HEK293 (cell line): Measurements from ENCODE around the gene SBK2.

Experiments
- ZBTB17 ChIP-seq: fragments of 450-650 bp; formaldehyde crosslinking; IDR thresholded peaks from 2 replicates; pipeline ENCODE4 v1.5.1; 2016; ENCODE audit warnings: missing biosample characterization, missing genetic modification characterization
- ZBTB8A ChIP-seq: fragments of 450-650 bp; formaldehyde crosslinking; IDR thresholded peaks from 2 replicates; pipeline ENCODE4 v1.5.1; 2016; ENCODE audit warnings: missing biosample characterization, missing genetic modification characterization
- ZNF175 ChIP-seq: fragments of 450-650 bp; formaldehyde crosslinking; IDR thresholded peaks from 2 replicates; pipeline ENCODE4 v1.5.1; 2016; ENCODE audit warnings: missing biosample characterization, missing genetic modification characterization
- ZNF274 ChIP-seq, 2 experiments: fragments of 200-500 bp in 1 of 2; fragments of 450-650 bp in 1 of 2; sonication (Bioruptor generic) in 1 of 2; formaldehyde crosslinking in 1 of 2; IDR thresholded peaks; 2 replicates each; pipeline versions ENCODE4 v1.5.1 to v1.6.1; 2014 to 2016; ENCODE audit warnings: borderline replicate concordance in 1 of 2, inconsistent platforms in 1 of 2, low read length in 1 of 2, missing biosample characterization in 1 of 2, missing genetic modification characterization in 1 of 2
- ZNF341 ChIP-seq: fragments of 450-650 bp; formaldehyde crosslinking; IDR thresholded peaks from 2 replicates; pipeline ENCODE4; 2016; ENCODE audit warnings: low read depth, missing biosample characterization, missing genetic modification characterization
- ZNF510 ChIP-seq: fragments of 450-650 bp; formaldehyde crosslinking; IDR thresholded peaks from 2 replicates; pipeline ENCODE4 v1.5.1; 2018; ENCODE audit warnings: mild to moderate bottlenecking, missing genetic modification characterization, missing biosample characterization; ENCODE audit not compliant: insufficient replicate concordance
- ZNF776 ChIP-seq: fragments of 450-650 bp; formaldehyde crosslinking; IDR thresholded peaks from 2 replicates; pipeline ENCODE4 v1.5.0; 2017; ENCODE audit warnings: missing biosample characterization, missing genetic modification characterization, borderline replicate concordance
- ZNF843 ChIP-seq: fragments of 450-650 bp; formaldehyde crosslinking; IDR thresholded peaks from 2 replicates; pipeline ENCODE4 v1.5.1; 2016; ENCODE audit warnings: missing biosample characterization, missing genetic modification characterization
- TF ChIP-seq, protein P1 (sequence below): fragments of 450-650 bp; formaldehyde crosslinking; IDR thresholded peaks from 2 replicates; pipeline ENCODE4 v1.5.1; 2016; ENCODE audit warnings: missing biosample characterization, missing genetic modification characterization
- TF ChIP-seq, protein P2 (sequence below): fragments of 450-650 bp; formaldehyde crosslinking; IDR thresholded peaks from 2 replicates; pipeline ENCODE4 v1.5.1; 2016; ENCODE audit warnings: missing biosample characterization, missing genetic modification characterization
- TF ChIP-seq, protein P3 (sequence below): sonication (generic); formaldehyde crosslinking; IDR thresholded peaks from 2 replicates; pipeline ENCODE4 v1.8.1; 2022; ENCODE audit warnings: mild to moderate bottlenecking, moderate library complexity, missing genetic modification reagents
- TF ChIP-seq, protein P4 (sequence below): fragments of 450-650 bp; formaldehyde crosslinking; IDR thresholded peaks from 2 replicates; pipeline ENCODE4 v1.5.1; 2017; ENCODE audit warnings: missing biosample characterization, mild to moderate bottlenecking, missing genetic modification characterization, moderate library complexity

DNA sequence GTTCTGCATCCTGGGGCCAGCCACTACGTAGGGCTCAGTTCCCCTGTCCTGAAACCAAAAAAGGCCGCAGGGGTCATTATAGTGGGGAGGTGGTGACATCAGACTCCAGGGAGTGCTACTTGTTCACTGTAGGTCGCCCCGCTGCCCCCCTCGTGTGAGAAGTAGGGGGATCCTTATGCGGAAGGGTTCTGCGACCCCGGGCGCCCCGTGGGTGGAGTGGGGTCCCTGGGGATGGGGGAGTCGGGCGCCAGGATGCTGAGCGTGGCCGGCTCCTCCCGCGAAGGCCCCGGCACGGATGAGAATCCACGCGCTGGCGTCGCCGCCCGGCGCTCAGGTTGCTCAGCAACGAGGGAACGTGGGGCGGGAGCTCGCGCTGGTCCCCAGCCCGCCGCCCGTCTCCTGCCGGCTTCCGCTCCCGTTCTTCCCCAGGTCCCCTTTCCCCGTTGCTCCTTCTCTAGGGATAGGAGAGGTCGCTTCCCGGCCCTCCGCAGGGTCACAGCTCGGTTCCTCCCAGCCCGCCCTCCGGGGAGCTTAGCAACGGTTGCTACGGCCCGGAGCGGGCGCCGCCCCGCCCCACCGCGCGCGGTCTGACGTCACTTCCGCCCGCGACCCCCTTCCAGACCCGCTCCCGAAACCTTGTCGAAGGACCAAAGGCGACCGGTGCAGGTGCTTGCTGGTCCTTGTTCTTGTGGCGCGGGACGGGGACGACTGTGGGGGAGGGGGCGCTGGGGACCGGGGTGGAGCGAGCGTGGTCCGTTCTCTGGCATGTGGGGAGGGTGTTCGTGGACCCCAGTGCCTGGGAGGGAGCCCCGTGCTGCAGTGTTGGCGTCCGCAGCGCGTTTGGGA lies 52.1 kb downstream of the SBK2 start, which contains the start of gene NAT14:
- TF ChIP-seq, protein P1, sequence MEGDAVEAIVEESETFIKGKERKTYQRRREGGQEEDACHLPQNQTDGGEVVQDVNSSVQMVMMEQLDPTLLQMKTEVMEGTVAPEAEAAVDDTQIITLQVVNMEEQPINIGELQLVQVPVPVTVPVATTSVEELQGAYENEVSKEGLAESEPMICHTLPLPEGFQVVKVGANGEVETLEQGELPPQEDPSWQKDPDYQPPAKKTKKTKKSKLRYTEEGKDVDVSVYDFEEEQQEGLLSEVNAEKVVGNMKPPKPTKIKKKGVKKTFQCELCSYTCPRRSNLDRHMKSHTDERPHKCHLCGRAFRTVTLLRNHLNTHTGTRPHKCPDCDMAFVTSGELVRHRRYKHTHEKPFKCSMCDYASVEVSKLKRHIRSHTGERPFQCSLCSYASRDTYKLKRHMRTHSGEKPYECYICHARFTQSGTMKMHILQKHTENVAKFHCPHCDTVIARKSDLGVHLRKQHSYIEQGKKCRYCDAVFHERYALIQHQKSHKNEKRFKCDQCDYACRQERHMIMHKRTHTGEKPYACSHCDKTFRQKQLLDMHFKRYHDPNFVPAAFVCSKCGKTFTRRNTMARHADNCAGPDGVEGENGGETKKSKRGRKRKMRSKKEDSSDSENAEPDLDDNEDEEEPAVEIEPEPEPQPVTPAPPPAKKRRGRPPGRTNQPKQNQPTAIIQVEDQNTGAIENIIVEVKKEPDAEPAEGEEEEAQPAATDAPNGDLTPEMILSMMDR (tag by site-specific recombination), result no peak
- TF ChIP-seq ZBTB8A (tag by site-specific recombination), result 0 out of 2 replicates have a peak, but pooled peaks have one; percentile 22
- peak; percentile 38; the same call in 1 of the 2 replicates for TF ChIP-seq ZNF341 (tag by site-specific recombination)
- TF ChIP-seq ZNF843, result no peak
- TF ChIP-seq ZNF510 (tag by site-specific recombination), result no peak
- no peak for TF ChIP-seq ZNF274 (IDR thresholded peaks at IDR 0.05; ENCODE audit: low read length)
- TF ChIP-seq ZNF274 (tag by site-specific recombination; IDR thresholded peaks at IDR 0.05; ENCODE audit: borderline replicate concordance), result no peak
- no peak for TF ChIP-seq ZNF776 (tag by site-specific recombination)
- TF ChIP-seq ZBTB17, result no peak
- TF ChIP-seq, protein P2, sequence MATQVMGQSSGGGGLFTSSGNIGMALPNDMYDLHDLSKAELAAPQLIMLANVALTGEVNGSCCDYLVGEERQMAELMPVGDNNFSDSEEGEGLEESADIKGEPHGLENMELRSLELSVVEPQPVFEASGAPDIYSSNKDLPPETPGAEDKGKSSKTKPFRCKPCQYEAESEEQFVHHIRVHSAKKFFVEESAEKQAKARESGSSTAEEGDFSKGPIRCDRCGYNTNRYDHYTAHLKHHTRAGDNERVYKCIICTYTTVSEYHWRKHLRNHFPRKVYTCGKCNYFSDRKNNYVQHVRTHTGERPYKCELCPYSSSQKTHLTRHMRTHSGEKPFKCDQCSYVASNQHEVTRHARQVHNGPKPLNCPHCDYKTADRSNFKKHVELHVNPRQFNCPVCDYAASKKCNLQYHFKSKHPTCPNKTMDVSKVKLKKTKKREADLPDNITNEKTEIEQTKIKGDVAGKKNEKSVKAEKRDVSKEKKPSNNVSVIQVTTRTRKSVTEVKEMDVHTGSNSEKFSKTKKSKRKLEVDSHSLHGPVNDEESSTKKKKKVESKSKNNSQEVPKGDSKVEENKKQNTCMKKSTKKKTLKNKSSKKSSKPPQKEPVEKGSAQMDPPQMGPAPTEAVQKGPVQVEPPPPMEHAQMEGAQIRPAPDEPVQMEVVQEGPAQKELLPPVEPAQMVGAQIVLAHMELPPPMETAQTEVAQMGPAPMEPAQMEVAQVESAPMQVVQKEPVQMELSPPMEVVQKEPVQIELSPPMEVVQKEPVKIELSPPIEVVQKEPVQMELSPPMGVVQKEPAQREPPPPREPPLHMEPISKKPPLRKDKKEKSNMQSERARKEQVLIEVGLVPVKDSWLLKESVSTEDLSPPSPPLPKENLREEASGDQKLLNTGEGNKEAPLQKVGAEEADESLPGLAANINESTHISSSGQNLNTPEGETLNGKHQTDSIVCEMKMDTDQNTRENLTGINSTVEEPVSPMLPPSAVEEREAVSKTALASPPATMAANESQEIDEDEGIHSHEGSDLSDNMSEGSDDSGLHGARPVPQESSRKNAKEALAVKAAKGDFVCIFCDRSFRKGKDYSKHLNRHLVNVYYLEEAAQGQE (tag by site-specific recombination), result no peak
- TF ChIP-seq, protein P3, sequence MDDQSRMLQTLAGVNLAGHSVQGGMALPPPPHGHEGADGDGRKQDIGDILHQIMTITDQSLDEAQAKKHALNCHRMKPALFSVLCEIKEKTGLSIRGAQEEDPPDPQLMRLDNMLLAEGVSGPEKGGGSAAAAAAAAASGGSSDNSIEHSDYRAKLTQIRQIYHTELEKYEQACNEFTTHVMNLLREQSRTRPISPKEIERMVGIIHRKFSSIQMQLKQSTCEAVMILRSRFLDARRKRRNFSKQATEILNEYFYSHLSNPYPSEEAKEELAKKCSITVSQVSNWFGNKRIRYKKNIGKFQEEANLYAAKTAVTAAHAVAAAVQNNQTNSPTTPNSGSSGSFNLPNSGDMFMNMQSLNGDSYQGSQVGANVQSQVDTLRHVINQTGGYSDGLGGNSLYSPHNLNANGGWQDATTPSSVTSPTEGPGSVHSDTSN (CRISPR knock-in tag), result peak; percentile 83
- TF ChIP-seq ZNF175 (tag by site-specific recombination), result no peak
- TF ChIP-seq, protein P4, sequence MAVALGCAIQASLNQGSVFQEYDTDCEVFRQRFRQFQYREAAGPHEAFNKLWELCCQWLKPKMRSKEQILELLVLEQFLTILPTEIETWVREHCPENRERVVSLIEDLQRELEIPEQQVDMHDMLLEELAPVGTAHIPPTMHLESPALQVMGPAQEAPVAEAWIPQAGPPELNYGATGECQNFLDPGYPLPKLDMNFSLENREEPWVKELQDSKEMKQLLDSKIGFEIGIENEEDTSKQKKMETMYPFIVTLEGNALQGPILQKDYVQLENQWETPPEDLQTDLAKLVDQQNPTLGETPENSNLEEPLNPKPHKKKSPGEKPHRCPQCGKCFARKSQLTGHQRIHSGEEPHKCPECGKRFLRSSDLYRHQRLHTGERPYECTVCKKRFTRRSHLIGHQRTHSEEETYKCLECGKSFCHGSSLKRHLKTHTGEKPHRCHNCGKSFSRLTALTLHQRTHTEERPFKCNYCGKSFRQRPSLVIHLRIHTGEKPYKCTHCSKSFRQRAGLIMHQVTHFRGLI (tag by site-specific recombination), result no peak
